H1 (cell line): ENCODE data around the gene PTPRG. TPM values are rescaled to one million over a fixed set of nuclear protein-coding genes. Genes with fewer than 3 reads are reported as not detected.
"Not testable (repeated sequence)": the region's sequence is repeated elsewhere in the genome, so short reads cannot be mapped to it uniquely, and the experiment has no call there.

Experiments
- CTCF ChIA-PET: fragments of 300-600 bp; sonication (Branson Sonifier 250); formaldehyde crosslinking; loops from one replicate; lab custom pipeline; 2021; ENCODE audit not compliant: partially characterized antibody; lab: Charles Lee
- POLR2A ChIA-PET: fragments of 300-600 bp; sonication (Branson Sonifier 250); formaldehyde crosslinking; loops from one replicate; lab custom pipeline; 2021; ENCODE audit warnings: inconsistent platforms; ENCODE audit not compliant: partially characterized antibody; lab: Charles Lee
- DNase-seq, 2 experiments: peaks; one replicate each; pipeline versions ENCODE4 v3.0.0 to v3.0.0-alpha.2; 2010 to 2022; ENCODE audit warnings: low spot score in 2 of 2, low read depth in 1 of 2, mixed read lengths in 1 of 2
- FAIRE-seq: peaks from 2 replicates; lab custom pipeline; 2011; peaks lifted over from hg19 to GRCh38; lab: Jason Lieb, UNC
- H2AFZ ChIP-seq: 2 replicates; pipeline ENCODE4 v1.8.1; 2012; ENCODE audit warnings: low read length, inconsistent platforms
- H2AK5ac ChIP-seq: 2 replicates; pipeline ENCODE4 v1.6.1; 2013; ENCODE audit warnings: low read depth, low read length
- H2BK120ac ChIP-seq: replicated peaks from 2 replicates; pipeline ENCODE3; 2013; ENCODE audit warnings: low read depth, low read length, inconsistent platforms
- H2BK12ac ChIP-seq: 2 replicates; pipeline ENCODE4 v1.6.1; 2013; ENCODE audit warnings: low read depth, low read length
- H2BK15ac ChIP-seq: 2 replicates; pipeline ENCODE4 v1.6.1; 2013; ENCODE audit warnings: low read length
- H2BK20ac ChIP-seq: 2 replicates; pipeline ENCODE4 v1.6.1; 2013; ENCODE audit warnings: low read length
- H2BK5ac ChIP-seq: 2 replicates; pipeline ENCODE4 v1.6.1; 2013; ENCODE audit warnings: low read depth, low read length
- H3K14ac ChIP-seq: 2 replicates; pipeline ENCODE4 v1.6.1; 2013; ENCODE audit warnings: inconsistent platforms; ENCODE audit not compliant: insufficient read length
- H3K18ac ChIP-seq: 2 replicates; pipeline ENCODE4 v1.6.1; 2013; ENCODE audit warnings: low read length; ENCODE audit errors: extremely low read depth
- H3K23ac ChIP-seq: 2 replicates; pipeline ENCODE4 v1.6.1; 2013; ENCODE audit warnings: inconsistent platforms; ENCODE audit not compliant: insufficient read length
- H3K23me2 ChIP-seq: 2 replicates; pipeline ENCODE4 v1.6.1; 2013; ENCODE audit warnings: low read depth, low read length
- H3K27ac ChIP-seq: 2 replicates; pipeline ENCODE4 v1.6.1; 2011; ENCODE audit warnings: low read depth, low read length, inconsistent platforms
- H3K27me3 ChIP-seq, 4 experiments: replicated peaks in 1 of 4; 1 replicate in 1 of 4; 2 replicates in 3 of 4; pipeline versions ENCODE4 v1.6.1 to v1.8.1; 2011 to 2013; ENCODE audit warnings: low read length in 3 of 4, mild to moderate bottlenecking in 3 of 4, inconsistent platforms in 2 of 4, mixed read lengths in 2 of 4, moderate library complexity in 1 of 4; ENCODE audit not compliant: control insufficient read depth in 3 of 4, insufficient read depth in 3 of 4; ENCODE audit errors: extremely low read depth in 1 of 4
- H3K36me3 ChIP-seq, 4 experiments: 2 replicates each; pipeline versions ENCODE4 v1.6.1 to v1.8.1; 2011 to 2013; ENCODE audit warnings: mild to moderate bottlenecking in 4 of 4, low read length in 3 of 4, moderate library complexity in 2 of 4, control low read depth in 1 of 4, inconsistent platforms in 1 of 4; ENCODE audit not compliant: insufficient read depth in 4 of 4, control insufficient read depth in 2 of 4
- H3K4ac ChIP-seq: replicated peaks from 2 replicates; pipeline ENCODE3; 2013; ENCODE audit warnings: low read length, low read depth, mixed read lengths, inconsistent platforms; ENCODE audit not compliant: insufficient read length
- H3K4me1 ChIP-seq, 4 experiments: replicated peaks in 1 of 4; 1 replicate in 1 of 4; 2 replicates in 3 of 4; pipeline versions ENCODE4 v1.6.1 to v1.8.1; 2011 to 2013; ENCODE audit warnings: low read length in 3 of 4, inconsistent platforms in 2 of 4, mixed read lengths in 1 of 4; ENCODE audit not compliant: insufficient read depth in 4 of 4, control insufficient read depth in 3 of 4
- H3K4me2 ChIP-seq, 2 experiments: 2 replicates each; pipeline versions ENCODE4 v1.6.1 to v1.8.1; 2011 to 2013; ENCODE audit warnings: low read depth in 2 of 2, low read length in 2 of 2, control low read depth in 1 of 2, inconsistent platforms in 1 of 2, mild to moderate bottlenecking in 1 of 2; ENCODE audit not compliant: insufficient read depth in 1 of 2
- H3K4me3 ChIP-seq, 4 experiments: fragments of 200-600, 300-600 bp in 1 of 4; sonication (generic), shearing (Covaris generic), sonication (Bioruptor Twin) in 1 of 4; 2 replicates each; pipeline versions ENCODE4 v1.5.1 to v1.8.1; 2011 to 2016; ENCODE audit warnings: low read length in 4 of 4, low read depth in 3 of 4, control low read depth in 2 of 4, inconsistent platforms in 2 of 4, mild to moderate bottlenecking in 2 of 4, mixed read lengths in 1 of 4, moderate library complexity in 1 of 4; ENCODE audit not compliant: insufficient read depth in 2 of 4; ENCODE audit errors: extremely low read depth in 1 of 4
- H3K56ac ChIP-seq: replicated peaks from 2 replicates; pipeline ENCODE3; 2013; ENCODE audit warnings: low read depth, mild to moderate bottlenecking, mixed read lengths, low read length, inconsistent platforms; ENCODE audit not compliant: insufficient read length
- H3K79me1 ChIP-seq: 2 replicates; pipeline ENCODE4 v1.6.1; 2013; ENCODE audit warnings: low read depth, low read length, control low read depth
- H3K79me2 ChIP-seq, 2 experiments: 2 replicates each; pipeline versions ENCODE4 v1.6.1 to v1.8.1; 2012 to 2013; ENCODE audit warnings: low read length in 2 of 2, mild to moderate bottlenecking in 2 of 2, inconsistent platforms in 1 of 2; ENCODE audit not compliant: insufficient read depth in 2 of 2, control insufficient read depth in 1 of 2
- H3K9ac ChIP-seq, 4 experiments: replicated peaks in 1 of 4; 1 replicate in 1 of 4; 2 replicates in 3 of 4; pipeline versions ENCODE4 v1.6.1 to v1.8.1; 2011 to 2013; ENCODE audit warnings: low read depth in 3 of 4, low read length in 3 of 4, control low read depth in 2 of 4, mild to moderate bottlenecking in 2 of 4, moderate library complexity in 2 of 4, inconsistent platforms in 1 of 4; ENCODE audit errors: extremely low read depth in 1 of 4
- H3K9me3 ChIP-seq, 2 experiments: 2 replicates each; pipeline versions ENCODE4 v1.6.1 to v1.8.1; 2012 to 2013; ENCODE audit warnings: mild to moderate bottlenecking in 2 of 2, moderate library complexity in 2 of 2, control low read depth in 1 of 2, inconsistent platforms in 1 of 2, low read depth in 1 of 2, low read length in 1 of 2, mixed read lengths in 1 of 2; ENCODE audit not compliant: insufficient read depth in 2 of 2
- H4K20me1 ChIP-seq, 2 experiments: replicated peaks in 1 of 2; 2 replicates each; pipeline versions ENCODE3 to v1.8.1; 2011 to 2013; ENCODE audit warnings: inconsistent platforms in 2 of 2, low read length in 2 of 2, mild to moderate bottlenecking in 1 of 2; ENCODE audit not compliant: insufficient read depth in 2 of 2, control insufficient read depth in 1 of 2
- H4K5ac ChIP-seq: 2 replicates; pipeline ENCODE4 v1.6.1; 2013; ENCODE audit warnings: low read length, low read depth, mixed read lengths, inconsistent platforms; ENCODE audit not compliant: insufficient read length
- H4K8ac ChIP-seq: 2 replicates; pipeline ENCODE4 v1.8.0; 2013; ENCODE audit warnings: mild to moderate bottlenecking, moderate library complexity, low read length, inconsistent platforms; ENCODE audit not compliant: insufficient read depth; ENCODE audit errors: extremely low read depth
- H4K91ac ChIP-seq: replicated peaks from 2 replicates; pipeline ENCODE3; 2013; ENCODE audit warnings: low read length, mixed read lengths, inconsistent platforms; ENCODE audit not compliant: insufficient read length
- BRCA1 ChIP-seq: IDR thresholded peaks from 2 replicates; pipeline ENCODE4 v1.6.1; 2012; ENCODE audit warnings: low read depth, low read length, improper control_type of control experiment
- EZH2 ChIP-seq: fragments of 200-600 bp; sonication (generic); IDR thresholded peaks from 2 replicates; pipeline ENCODE4 v1.7.1; 2012; ENCODE audit warnings: low read depth, mild to moderate bottlenecking, moderate library complexity, low read length, inconsistent platforms; ENCODE audit not compliant: severe bottlenecking
- NANOG ChIP-seq: IDR thresholded peaks from 2 replicates; pipeline ENCODE4 v1.6.1; 2011; ENCODE audit warnings: low read length, low read depth, mild to moderate bottlenecking, inconsistent platforms; ENCODE audit not compliant: insufficient read depth, poor library complexity, severe bottlenecking
- SAP30 ChIP-seq: fragments of 300-600 bp; sonication (generic); IDR thresholded peaks from 2 replicates; pipeline ENCODE4 v1.7.1; 2012; ENCODE audit warnings: low read length, moderate library complexity, mild to moderate bottlenecking, inconsistent platforms; ENCODE audit not compliant: insufficient read depth, insufficient replicate concordance
- SUZ12 ChIP-seq: fragments of 200-600 bp; sonication (generic); IDR thresholded peaks from 2 replicates; pipeline ENCODE4 v1.6.1; 2012; ENCODE audit warnings: mild to moderate bottlenecking, inconsistent platforms, low read length, moderate library complexity, mixed read lengths
- TAF1 ChIP-seq: IDR thresholded peaks from 2 replicates; pipeline ENCODE4 v1.6.1; 2011; ENCODE audit warnings: mild to moderate bottlenecking, low read depth, low read length
- TEAD4 ChIP-seq: IDR thresholded peaks from 2 replicates; pipeline ENCODE4 v1.6.1; 2012; ENCODE audit warnings: low read depth, low read length, inconsistent platforms, mixed read lengths
- WGBS, 2 experiments: shearing (Covaris generic) in 1 of 2; methylation state at CpG; one replicate each; pipeline versions ENCODE4 v1.1.6 to v1.1.7; 2013 to 2015; ENCODE audit warnings: low lambda C conversion rate in 2 of 2, mixed read lengths in 2 of 2, inconsistent platforms in 1 of 2, low coverage in 1 of 2, missing lambda C conversion rate in 1 of 2; ENCODE audit not compliant: insufficient replicate concordance in 2 of 2, insufficient coverage in 1 of 2, insufficient read length in 1 of 2; ENCODE audit errors: extremely low coverage in 1 of 2, missing lambda C conversion rate in 1 of 2; 5-methylcytosine and 5-hydroxymethylcytosine counted together
- polyA plus RNA-seq, 7 experiments: library from polyadenylated mRNA; depleted of rRNA in 3 of 7; stranded (reverse) in 5 of 7; unstranded in 2 of 7; fragments of >200 nt in 5 of 7; fragments of 200-250 nt in 2 of 7; gene quantifications; 1 replicate in 5 of 7; 2 replicates in 1 of 7; 4 replicates in 1 of 7; pipeline versions ENCODE4 v1.2.1 to v1.2.3, GENCODE V29; 2011 to 2013; ENCODE audit warnings: missing spikeins in 2 of 7, mixed read lengths in 2 of 7
- total RNA-seq: library from RNA; stranded (reverse); fragmentation: NEBNext Ultra II Directional; extraction: Animal tissue kit (Norgen Biotek cat#: 25700); gene quantifications from 2 replicates; pipeline ENCODE4 v1.2.1, GENCODE V29; 2021

Gene PTPRG
- total and polyA plus RNA-seq, 2 of the 8 experiments (the other 6 are each of a cell fraction or from before 2014, with no cell fraction given) = 23.3 to 96.2 TPM

- TF ChIP-seq TEAD4 = no peak
- no peak for TF ChIP-seq NANOG
- no peak for TF ChIP-seq SUZ12
- TF ChIP-seq EZH2 = no peak
- TF ChIP-seq TAF1 = no peak
- TF ChIP-seq SAP30 = no peak
- no peak for TF ChIP-seq BRCA1
These were observed 197.5 kb downstream of the PTPRG start (continued) for GRCh38 chr3:61758839-61759238.

- H3K9ac ChIP-seq, POLR2A ChIA-PET, H3K23me2 ChIP-seq, H2BK15ac ChIP-seq, H4K8ac ChIP-seq, H2BK5ac ChIP-seq, H3K9me3 ChIP-seq, H2BK20ac ChIP-seq, H3K4me3 ChIP-seq, FAIRE-seq, H3K27ac ChIP-seq, H3K4me2 ChIP-seq, CTCF ChIA-PET, H2AK5ac ChIP-seq, H4K91ac ChIP-seq, H3K27me3 ChIP-seq, H3K23ac ChIP-seq, H4K5ac ChIP-seq, H3K79me1 ChIP-seq, H2BK120ac ChIP-seq, H2BK12ac ChIP-seq, H2AFZ ChIP-seq, DNase-seq, H3K4me1 ChIP-seq, H3K4ac ChIP-seq, H3K56ac ChIP-seq, H3K36me3 ChIP-seq, H3K14ac ChIP-seq, H4K20me1 ChIP-seq, H3K18ac ChIP-seq: not testable (repeated sequence)
- WGBS, 2 experiments = 100% methylated on average over 2 of the region's 2 CpGs; no CpG with 5 or more reads in 1 of the 2 experiments
- peaks cover 0 to 93% of the 10 kb centered on the region in 2 experiments; a peak in 3 of 4 replicates for H3K79me2 ChIP-seq
These were observed 199.4 kb downstream of the PTPRG start for GRCh38 chr3:61760783-61761182.
